ENCODE results near the gene TIMM22.

DNA sequence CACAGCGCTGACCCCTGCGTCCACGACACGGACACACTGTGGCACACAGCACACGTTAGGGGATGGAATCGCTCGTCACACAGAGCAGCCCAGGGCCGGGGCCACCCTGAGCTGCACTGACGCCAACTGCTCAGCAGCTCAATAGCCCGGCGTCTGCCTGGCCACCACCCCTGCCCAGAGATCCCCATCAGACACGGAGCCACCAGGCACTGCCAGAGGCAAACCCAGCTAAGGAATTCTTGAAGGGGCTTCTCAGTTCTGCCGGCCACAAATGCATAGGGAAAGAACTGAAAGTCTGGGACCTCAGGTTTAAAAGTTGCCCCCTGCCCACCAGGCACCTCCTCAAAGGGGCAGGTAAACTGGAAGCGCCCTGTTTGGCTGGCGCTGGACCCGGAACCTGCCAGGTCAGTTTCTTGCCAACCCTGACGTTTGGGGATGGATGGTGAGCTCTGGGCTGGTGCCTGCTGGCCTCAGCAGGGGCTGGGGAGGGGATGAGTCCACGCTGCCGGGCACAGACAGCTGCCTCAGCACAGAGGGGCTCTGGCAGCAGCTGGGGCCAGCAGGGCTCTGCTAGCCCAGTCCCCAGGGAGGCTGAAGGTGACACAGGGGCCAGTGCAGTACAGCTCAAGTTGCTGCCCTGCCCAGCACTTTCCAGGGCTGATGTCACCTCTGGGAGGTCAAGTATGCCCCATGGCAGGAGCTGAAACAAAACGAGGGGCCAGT, 33.2 kb downstream of the TIMM22 start:
- TF ChIP-seq GATA2 (IDR thresholded peaks at IDR 0.05; ENCODE audit: insufficient read depth, insufficient read length, low read depth, low read length) (no peak), POLR2A (IDR thresholded peaks at IDR 0.05; ENCODE audit: low read depth, low read length) (no peak)
- TF ChIP-seq, protein P1, sequence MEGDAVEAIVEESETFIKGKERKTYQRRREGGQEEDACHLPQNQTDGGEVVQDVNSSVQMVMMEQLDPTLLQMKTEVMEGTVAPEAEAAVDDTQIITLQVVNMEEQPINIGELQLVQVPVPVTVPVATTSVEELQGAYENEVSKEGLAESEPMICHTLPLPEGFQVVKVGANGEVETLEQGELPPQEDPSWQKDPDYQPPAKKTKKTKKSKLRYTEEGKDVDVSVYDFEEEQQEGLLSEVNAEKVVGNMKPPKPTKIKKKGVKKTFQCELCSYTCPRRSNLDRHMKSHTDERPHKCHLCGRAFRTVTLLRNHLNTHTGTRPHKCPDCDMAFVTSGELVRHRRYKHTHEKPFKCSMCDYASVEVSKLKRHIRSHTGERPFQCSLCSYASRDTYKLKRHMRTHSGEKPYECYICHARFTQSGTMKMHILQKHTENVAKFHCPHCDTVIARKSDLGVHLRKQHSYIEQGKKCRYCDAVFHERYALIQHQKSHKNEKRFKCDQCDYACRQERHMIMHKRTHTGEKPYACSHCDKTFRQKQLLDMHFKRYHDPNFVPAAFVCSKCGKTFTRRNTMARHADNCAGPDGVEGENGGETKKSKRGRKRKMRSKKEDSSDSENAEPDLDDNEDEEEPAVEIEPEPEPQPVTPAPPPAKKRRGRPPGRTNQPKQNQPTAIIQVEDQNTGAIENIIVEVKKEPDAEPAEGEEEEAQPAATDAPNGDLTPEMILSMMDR (IDR thresholded peaks at IDR 0.05; ENCODE audit: extremely low read depth in 1 of 2, insufficient read depth in 1 of 2, low read depth in 1 of 2, low read length in 2 of 2), result no peak
